ENCODE measurements around the gene CTBP2. TPM values are rescaled to one million over a fixed set of nuclear protein-coding genes. Genes with fewer than 3 reads are reported as not detected.

The CTBP2 gene
- total RNA-seq, 2 donors from 2014 or later, result 32.0 to 49.0 TPM

DNA sequence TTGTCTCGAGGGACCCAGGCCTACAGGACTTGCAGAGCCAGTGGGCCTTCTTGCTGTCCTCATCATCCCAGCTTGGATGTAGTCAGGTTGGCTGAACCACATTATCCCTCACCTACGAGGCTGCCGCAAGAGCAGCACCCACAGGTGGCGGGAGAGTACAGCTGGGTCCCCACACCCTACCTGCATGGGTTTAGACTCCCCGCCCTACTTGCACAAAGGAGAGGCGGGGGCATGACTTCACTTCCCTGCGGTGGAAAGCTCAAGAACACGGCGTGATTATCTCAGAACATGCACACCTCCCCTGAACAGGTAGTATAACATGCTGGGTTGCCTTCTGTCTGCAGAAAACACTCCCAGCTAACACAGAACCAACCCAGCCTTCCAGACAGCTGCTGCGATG, 57.5 kb downstream of the CTBP2 start:
- intact Hi-C loops (cut with DNase I), result no loop called here

DNA sequence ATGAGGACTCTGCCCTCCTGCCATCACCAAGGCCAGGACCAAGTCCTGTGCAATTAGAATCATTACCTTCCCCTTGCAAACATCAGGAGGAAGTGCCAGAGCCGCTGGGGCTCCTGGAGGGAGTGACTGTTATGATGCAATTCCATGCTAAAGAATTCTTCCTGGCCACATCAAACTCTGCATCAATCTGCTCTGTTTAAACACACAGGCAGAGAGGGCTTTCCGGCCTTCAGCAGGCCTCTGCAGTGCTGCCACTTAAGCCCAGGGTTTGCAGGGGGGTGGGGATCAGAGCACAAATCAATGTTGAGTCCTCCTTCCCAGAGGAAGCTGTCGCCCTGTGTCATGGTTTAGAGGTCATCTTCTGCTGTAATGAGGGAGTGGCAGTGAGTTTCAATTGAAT, 58.1 kb downstream of the CTBP2 start:
- no peak overlapping the region for H3K4me3 ChIP-seq
- DNase-seq, result peak in 2 of 4 donors; percentile 14 to 17
- intact Hi-C loops (cut with DNase I), result no loop called here
- TF ChIP-seq POLR2A (IDR thresholded peaks at IDR 0.05), result no peak
- TF ChIP-seq, protein P1, sequence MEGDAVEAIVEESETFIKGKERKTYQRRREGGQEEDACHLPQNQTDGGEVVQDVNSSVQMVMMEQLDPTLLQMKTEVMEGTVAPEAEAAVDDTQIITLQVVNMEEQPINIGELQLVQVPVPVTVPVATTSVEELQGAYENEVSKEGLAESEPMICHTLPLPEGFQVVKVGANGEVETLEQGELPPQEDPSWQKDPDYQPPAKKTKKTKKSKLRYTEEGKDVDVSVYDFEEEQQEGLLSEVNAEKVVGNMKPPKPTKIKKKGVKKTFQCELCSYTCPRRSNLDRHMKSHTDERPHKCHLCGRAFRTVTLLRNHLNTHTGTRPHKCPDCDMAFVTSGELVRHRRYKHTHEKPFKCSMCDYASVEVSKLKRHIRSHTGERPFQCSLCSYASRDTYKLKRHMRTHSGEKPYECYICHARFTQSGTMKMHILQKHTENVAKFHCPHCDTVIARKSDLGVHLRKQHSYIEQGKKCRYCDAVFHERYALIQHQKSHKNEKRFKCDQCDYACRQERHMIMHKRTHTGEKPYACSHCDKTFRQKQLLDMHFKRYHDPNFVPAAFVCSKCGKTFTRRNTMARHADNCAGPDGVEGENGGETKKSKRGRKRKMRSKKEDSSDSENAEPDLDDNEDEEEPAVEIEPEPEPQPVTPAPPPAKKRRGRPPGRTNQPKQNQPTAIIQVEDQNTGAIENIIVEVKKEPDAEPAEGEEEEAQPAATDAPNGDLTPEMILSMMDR (IDR thresholded peaks at IDR 0.05), result no peak
- no peaks in the 10 kb centered on the region for H3K36me3 ChIP-seq (replicated peaks in 1 of 2; ENCODE audit: insufficient read depth in 1 of 2, low read depth in 2 of 2)
- 24 to 27% methylated on average over 3 of the region's 3 CpGs for WGBS, 2 donors
- no peaks in the 10 kb centered on the region for H3K27me3 ChIP-seq
- H3K4me1 ChIP-seq, result peaks cover 39% of the 10 kb centered on the region
- no peaks in the 10 kb centered on the region for H3K9me3 ChIP-seq
- peak; percentile 31 for ATAC-seq
- peak overlapping the region in 3 of 4 donors; percentile 7 to 38 (median 23) for H3K27ac ChIP-seq

More for the DNA sequence above, 57.5 kb downstream of the CTBP2 start:
- TF ChIP-seq, protein P1 (IDR thresholded peaks at IDR 0.05), result peak in 4 of 7 experiments; percentile 9 to 30 (median 11)
- no peak for TF ChIP-seq POLR2A (IDR thresholded peaks at IDR 0.05)
- H3K4me3 ChIP-seq, result no peak overlapping the region
- peak; percentile 34 for ATAC-seq
- peak; percentile 24 to 64 (median 48) for DNase-seq
- H3K9me3 ChIP-seq, result no peaks in the 10 kb centered on the region
- WGBS, 2 donors, result 57 to 63% methylated on average over 7 to 10 of the region's 10 CpGs
- H3K4me1 ChIP-seq, result peaks cover 45% of the 10 kb centered on the region
- peak overlapping the region; percentile 7 to 58 (median 30) for H3K27ac ChIP-seq
- H3K27me3 ChIP-seq, result no peaks in the 10 kb centered on the region
- no peaks in the 10 kb centered on the region for H3K36me3 ChIP-seq (replicated peaks in 1 of 2; ENCODE audit: insufficient read depth in 1 of 2, low read depth in 2 of 2)

DNA sequence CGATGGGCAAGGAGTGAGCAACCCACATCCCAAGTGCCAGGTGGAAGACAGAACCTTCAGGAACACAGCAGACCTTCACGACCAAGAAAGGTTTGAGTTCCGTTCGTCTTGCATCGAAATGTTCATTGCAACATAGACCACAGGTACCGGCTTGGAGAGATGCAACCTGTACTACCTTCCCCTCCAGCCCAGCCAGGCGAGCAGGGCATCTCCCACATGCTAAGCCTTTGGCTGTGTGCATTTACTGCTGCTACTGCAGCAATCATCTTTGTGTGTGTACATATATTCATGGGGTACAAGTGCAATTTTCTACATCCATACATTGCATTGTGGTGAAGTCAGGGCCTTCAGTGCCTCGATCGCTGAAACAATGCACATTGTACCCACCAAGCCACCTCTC, 58.8 kb downstream of the CTBP2 start:
- Histone ChIP-seq H3K4me3 (no peak overlapping the region), H3K36me3 (replicated peaks in 1 of 2; ENCODE audit: insufficient read depth in 1 of 2, low read depth in 2 of 2) (no peaks in the 10 kb centered on the region), H3K4me1 (peaks cover 32% of the 10 kb centered on the region), H3K27me3 (no peaks in the 10 kb centered on the region), H3K27ac (no peak overlapping the region), H3K9me3 (no peaks in the 10 kb centered on the region)
- TF ChIP-seq, protein P1 (IDR thresholded peaks at IDR 0.05), result no peak
- TF ChIP-seq POLR2A (IDR thresholded peaks at IDR 0.05), result no peak
- intact Hi-C loops (cut with DNase I), result no loop called here
- DNase-seq, result peak in 1 of 4 donors; percentile 3
- ATAC-seq, result no peak
- WGBS, 2 donors, result 88 to 97% methylated on average over 8 to 9 of the region's 9 CpGs

DNA sequence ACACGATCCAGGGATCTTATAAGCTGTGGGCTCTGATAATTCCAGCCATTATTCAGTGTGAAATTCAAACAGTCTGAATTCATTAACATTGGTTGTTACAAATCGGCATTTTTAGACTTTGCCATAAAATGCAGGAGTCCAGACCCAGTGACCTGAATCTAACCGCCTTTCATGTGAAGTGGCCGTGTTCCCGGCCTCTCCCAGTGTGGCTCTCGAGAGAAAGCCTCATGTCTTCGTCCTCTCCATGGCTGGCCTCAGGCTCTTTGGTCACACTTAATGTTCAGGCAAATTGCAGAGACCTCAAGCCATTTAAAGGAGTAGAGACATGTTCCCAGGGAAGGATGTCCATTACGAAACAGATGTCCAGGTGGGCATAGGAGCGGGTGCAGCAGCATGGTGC, 59.3 kb downstream of the CTBP2 start:
- ATAC-seq, result no peak
- Histone ChIP-seq H3K4me1 (peaks cover 31% of the 10 kb centered on the region), H3K27ac (no peak overlapping the region), H3K9me3 (no peaks in the 10 kb centered on the region), H3K4me3 (no peak overlapping the region), H3K27me3 (no peaks in the 10 kb centered on the region), H3K36me3 (replicated peaks in 1 of 2; ENCODE audit: insufficient read depth in 1 of 2, low read depth in 2 of 2) (no peaks in the 10 kb centered on the region)
- intact Hi-C loops (cut with DNase I), result no loop called here
- WGBS, 2 donors, result 88 to 90% methylated on average over 9 of the region's 9 CpGs
- no peak for TF ChIP-seq POLR2A (IDR thresholded peaks at IDR 0.05)
- TF ChIP-seq, protein P1 (IDR thresholded peaks at IDR 0.05), result no peak
- peak in 1 of 4 donors; percentile 6 for DNase-seq

DNA sequence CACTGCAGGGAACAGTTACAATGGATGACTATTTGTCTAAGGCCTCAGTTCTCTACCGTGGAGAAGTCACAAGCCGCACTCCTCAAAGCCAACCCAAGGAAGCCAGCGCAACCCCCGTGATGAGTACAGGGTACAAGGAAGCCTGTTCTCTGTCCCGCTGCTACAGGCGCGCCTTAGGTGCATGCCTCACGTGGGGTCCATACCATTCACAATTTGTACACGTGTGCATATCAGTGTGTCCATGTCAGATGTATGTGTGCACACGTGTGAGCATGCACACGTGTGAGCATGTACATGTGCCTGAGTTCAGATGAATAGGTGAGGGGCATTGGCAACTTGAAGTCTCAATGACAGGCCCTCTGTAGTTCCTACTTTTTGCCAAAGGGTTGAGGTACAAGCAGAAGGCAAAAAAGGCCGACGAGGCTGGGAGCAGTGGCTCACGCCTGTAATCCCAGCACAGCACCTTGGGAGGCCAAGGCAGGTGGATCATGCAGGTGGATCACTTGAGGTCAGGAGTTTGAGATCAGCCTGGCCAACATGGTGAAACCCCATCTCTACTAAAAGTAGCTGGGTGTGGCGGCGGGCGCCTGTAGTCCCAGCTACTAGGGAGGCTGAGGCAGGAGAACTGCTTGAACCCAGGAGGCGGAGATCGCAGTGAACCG, 62.8 kb downstream of the CTBP2 start:
- ATAC-seq (no peak), DNase-seq (peak in 2 of 4 donors; percentile 2)
- intact Hi-C loops (cut with DNase I), result no loop called here
- no peak overlapping the region for H3K4me3 ChIP-seq
- H3K27me3 ChIP-seq, result no peaks in the 10 kb centered on the region
- H3K9me3 ChIP-seq, result no peaks in the 10 kb centered on the region
- no peak for TF ChIP-seq POLR2A (IDR thresholded peaks at IDR 0.05)
- TF ChIP-seq, protein P1 (IDR thresholded peaks at IDR 0.05), result no peak
- H3K36me3 ChIP-seq (replicated peaks in 1 of 2; ENCODE audit: insufficient read depth in 1 of 2, low read depth in 2 of 2), result no peaks in the 10 kb centered on the region
- H3K4me1 ChIP-seq, result peaks cover 14% of the 10 kb centered on the region
- H3K27ac ChIP-seq, result no peak overlapping the region
- 91% methylated on average over 18 to 20 of the region's 20 CpGs for WGBS, 2 donors
